HepG2 (cell line): ENCODE data around the gene SGPP1. TPM values are rescaled to one million over a fixed set of nuclear protein-coding genes. Genes with fewer than 3 reads are reported as not detected.
A peak's percentile ranks its signal among the peaks of the same experiment; 100 is the strongest.

Source experiments
- ARHGAP35 ChIP-seq: sonication (generic); formaldehyde crosslinking; IDR thresholded peaks from 2 replicates; pipeline ENCODE4 v1.9.0; 2022; ENCODE audit warnings: mild to moderate bottlenecking, inconsistent platforms, moderate library complexity, missing genetic modification reagents, borderline replicate concordance
- ASH2L ChIP-seq: fragments of 300-600, 200-600 bp; sonication (generic); IDR thresholded peaks from 2 replicates; pipeline ENCODE4 v1.7.0; 2017; ENCODE audit warnings: low read depth, mild to moderate bottlenecking, moderate library complexity, mixed read lengths, low read length; ENCODE audit not compliant: insufficient read length
- ATF1 ChIP-seq: IDR thresholded peaks from 2 replicates; pipeline ENCODE4 v1.6.1; 2016; ENCODE audit warnings: mild to moderate bottlenecking, control low read depth
- ELF1 ChIP-seq: sonication (generic); formaldehyde crosslinking; IDR thresholded peaks from 2 replicates; pipeline ENCODE4 v1.4.0; 2020; ENCODE audit warnings: missing genetic modification reagents
- FOXK2 ChIP-seq: fragments of 450-650 bp; IDR thresholded peaks from 2 replicates; pipeline ENCODE4 v1.6.1; 2016
- GABPB1 ChIP-seq: IDR thresholded peaks from 2 replicates; pipeline ENCODE4 v1.6.1; 2016; ENCODE audit warnings: mild to moderate bottlenecking, missing genetic modification reagents, moderate library complexity, missing compliant biosample characterization
- GATAD1 ChIP-seq: IDR thresholded peaks from 2 replicates; pipeline ENCODE4 v1.6.1; 2016; ENCODE audit warnings: missing genetic modification reagents, missing compliant biosample characterization
- GPN1 ChIP-seq: sonication (generic); formaldehyde crosslinking; IDR thresholded peaks from 2 replicates; pipeline ENCODE4 v1.5.1; 2020; ENCODE audit warnings: missing genetic modification reagents, borderline replicate concordance
- KDM4B ChIP-seq: sonication (generic); formaldehyde crosslinking; IDR thresholded peaks from 2 replicates; pipeline ENCODE4 v1.4.0; 2020; ENCODE audit warnings: missing genetic modification reagents
- MIXL1 ChIP-seq: IDR thresholded peaks from 2 replicates; pipeline ENCODE4 v1.6.1; 2016
- NFKBIZ ChIP-seq: IDR thresholded peaks from 2 replicates; pipeline ENCODE4 v1.6.1; 2018; ENCODE audit warnings: missing genetic modification reagents, missing compliant biosample characterization
- NFYB ChIP-seq: sonication (generic); formaldehyde crosslinking; IDR thresholded peaks from 2 replicates; pipeline ENCODE4 v1.4.0; 2020; ENCODE audit warnings: missing genetic modification reagents
- NFYC ChIP-seq: IDR thresholded peaks from 2 replicates; pipeline ENCODE4 v1.6.1; 2016; ENCODE audit warnings: missing genetic modification reagents, missing compliant biosample characterization
- PRPF4 ChIP-seq: fragments of 200-400 bp; formaldehyde crosslinking; IDR thresholded peaks from 2 replicates; pipeline ENCODE4 v1.6.1; 2016; ENCODE audit warnings: low read length, low read depth; ENCODE audit not compliant: poor library complexity, severe bottlenecking
- SP2 ChIP-seq: sonication (generic); formaldehyde crosslinking; IDR thresholded peaks from 2 replicates; pipeline ENCODE4 v1.5.1; 2020; ENCODE audit warnings: mild to moderate bottlenecking, missing genetic modification reagents
- SP5 ChIP-seq: IDR thresholded peaks from 2 replicates; pipeline ENCODE4 v1.6.1; 2016; ENCODE audit warnings: low read depth, borderline replicate concordance
- THAP11 ChIP-seq: IDR thresholded peaks from 2 replicates; pipeline ENCODE4 v1.6.1; 2016; ENCODE audit warnings: missing biosample characterization, missing genetic modification reagents
- TRIM24 ChIP-seq: sonication (generic); formaldehyde crosslinking; IDR thresholded peaks from 2 replicates; pipeline ENCODE4 v1.8.0; 2022; ENCODE audit warnings: mild to moderate bottlenecking, missing genetic modification reagents
- ZC3H13 ChIP-seq: sonication (generic); formaldehyde crosslinking; IDR thresholded peaks from 2 replicates; pipeline ENCODE4 v1.8.1; 2023; ENCODE audit warnings: mild to moderate bottlenecking, missing genetic modification reagents, moderate library complexity
- ZFP91 ChIP-seq: sonication (generic); formaldehyde crosslinking; IDR thresholded peaks from 2 replicates; pipeline ENCODE4 v1.9.0; 2022; ENCODE audit warnings: missing genetic modification reagents, mild to moderate bottlenecking, borderline replicate concordance
- ZNF143 ChIP-seq: sonication (generic); formaldehyde crosslinking; IDR thresholded peaks from 2 replicates; pipeline ENCODE4 v1.4.0; 2020; ENCODE audit warnings: missing genetic modification reagents
- ZNF256 ChIP-seq: sonication (generic); formaldehyde crosslinking; conservative IDR thresholded peaks from 2 replicates; pipeline ENCODE4 v1.4.0; 2020; ENCODE audit warnings: missing genetic modification reagents
- ZNF34 ChIP-seq: sonication (generic); formaldehyde crosslinking; IDR thresholded peaks from 2 replicates; pipeline ENCODE4 v1.4.0; 2020; ENCODE audit warnings: mild to moderate bottlenecking, missing genetic modification reagents, borderline replicate concordance
- ZNF496 ChIP-seq: sonication (generic); formaldehyde crosslinking; IDR thresholded peaks from 2 replicates; pipeline ENCODE4 v1.8.1; 2023; ENCODE audit warnings: mild to moderate bottlenecking, moderate library complexity, missing genetic modification reagents; ENCODE audit not compliant: insufficient replicate concordance
- ZNF512B ChIP-seq: sonication (generic); formaldehyde crosslinking; IDR thresholded peaks from 2 replicates; pipeline ENCODE4 v1.5.1; 2020; ENCODE audit warnings: missing genetic modification reagents, mild to moderate bottlenecking, borderline replicate concordance
- polyA plus RNA-seq, 8 experiments: library from polyadenylated mRNA; depleted of rRNA in 3 of 8; stranded (reverse) in 7 of 8; unstranded in 1 of 8; fragments of >200 nt; fragmentation: Illumina TruSeq in 4 of 8; extraction: Trizol in 4 of 8; gene quantifications; 2 replicates each; pipeline versions ENCODE4 v1.2.1 to v1.2.3, GENCODE V29; 2011 to 2016; ENCODE audit warnings: low read depth in 4 of 8, missing spikeins in 1 of 8, mixed read lengths in 1 of 8; ENCODE audit not compliant: insufficient read depth in 1 of 8
- total RNA-seq, 5 experiments: library from RNA; depleted of rRNA; stranded (reverse); fragments of >200 nt; fragmentation: Illumina TruSeq; extraction: Trizol; gene quantifications; 2 replicates each; pipeline ENCODE4 v1.2.3, GENCODE V29; 2016; ENCODE audit warnings: low read depth in 1 of 5
- TF ChIP-seq, protein P1 (sequence below): sonication (generic); formaldehyde crosslinking; IDR thresholded peaks from 2 replicates; pipeline ENCODE4 v1.8.1; 2023; ENCODE audit warnings: mild to moderate bottlenecking, inconsistent platforms, moderate library complexity, missing genetic modification reagents, borderline replicate concordance
- TF ChIP-seq, protein P2 (sequence below): conservative IDR thresholded peaks from 2 replicates; pipeline ENCODE4 v1.6.1; 2018; ENCODE audit warnings: missing genetic modification reagents

The SGPP1 gene
- total and polyA plus RNA-seq, 2 of the 13 experiments (the other 11 are each of a cell fraction or from before 2014, with no cell fraction given): 6.4 to 6.8 TPM

DNA sequence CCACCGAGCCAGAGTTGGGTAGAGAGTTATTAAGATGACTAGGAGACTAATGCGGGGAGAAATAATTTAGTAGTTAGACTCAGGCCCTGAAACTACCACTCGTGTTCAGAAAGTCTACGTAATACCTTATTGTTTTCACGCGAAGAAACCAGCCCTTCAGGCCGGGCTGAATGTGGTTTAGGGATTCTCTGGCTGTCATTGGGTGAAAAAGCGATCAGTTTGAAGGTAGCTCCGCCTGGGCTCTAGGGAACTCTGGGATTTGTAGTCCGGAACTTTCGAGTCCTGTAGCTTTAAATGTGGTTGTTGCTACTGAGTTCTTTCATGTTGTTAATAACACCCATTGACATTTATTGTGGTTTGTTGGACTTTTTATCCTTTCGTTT is 85.6 kb downstream of the SGPP1 start (continued):
- TF ChIP-seq ZNF496 (CRISPR knock-in tag) (no peak), GABPB1 (CRISPR knock-in tag) (0 out of 2 replicates have a peak, but pooled peaks have one; percentile 55), ZNF256 (no peak), SP5 (CRISPR knock-in tag) (no peak), NFYB (peak; percentile 55), THAP11 (CRISPR knock-in tag) (peak; percentile 97), MIXL1 (CRISPR knock-in tag) (no peak), NFYC (CRISPR knock-in tag) (peak; percentile 73), ZFP91 (peak; percentile 35; the same call in 1 of the 2 replicates), ARHGAP35 (no peak), SP2 (CRISPR knock-in tag) (peak; percentile 80), ZNF143 (CRISPR knock-in tag) (peak; percentile 91), ASH2L (peak; percentile 19), PRPF4 (no peak), KDM4B (CRISPR knock-in tag) (no peak), GPN1 (CRISPR knock-in tag) (no peak), GATAD1 (CRISPR knock-in tag) (peak; percentile 74), TRIM24 (CRISPR knock-in tag) (no peak), ATF1 (CRISPR knock-in tag) (peak; percentile 75), FOXK2 (no peak), ZC3H13 (CRISPR knock-in tag) (no peak), ZNF512B (CRISPR knock-in tag) (no peak), ZNF34 (0 out of 2 replicates have a peak, but pooled peaks have one; percentile 22), NFKBIZ (CRISPR knock-in tag) (no peak), ELF1 (CRISPR knock-in tag) (peak; percentile 90)
- TF ChIP-seq, protein P1, sequence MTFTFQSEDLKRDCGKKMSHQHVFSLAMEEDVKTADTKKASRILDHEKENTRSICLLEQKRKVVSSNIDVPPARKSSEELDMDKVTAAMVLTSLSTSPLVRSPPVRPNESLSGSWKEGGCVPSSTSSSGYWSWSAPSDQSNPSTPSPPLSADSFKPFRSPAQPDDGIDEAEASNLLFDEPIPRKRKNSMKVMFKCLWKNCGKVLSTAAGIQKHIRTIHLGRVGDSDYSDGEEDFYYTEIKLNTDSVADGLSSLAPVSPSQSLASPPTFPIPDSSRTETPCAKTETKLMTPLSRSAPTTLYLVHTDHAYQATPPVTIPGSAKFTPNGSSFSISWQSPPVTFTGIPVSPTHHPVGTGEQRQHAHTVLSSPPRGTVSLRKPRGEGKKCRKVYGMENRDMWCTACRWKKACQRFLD (CRISPR knock-in tag): no peak
- TF ChIP-seq, protein P2, sequence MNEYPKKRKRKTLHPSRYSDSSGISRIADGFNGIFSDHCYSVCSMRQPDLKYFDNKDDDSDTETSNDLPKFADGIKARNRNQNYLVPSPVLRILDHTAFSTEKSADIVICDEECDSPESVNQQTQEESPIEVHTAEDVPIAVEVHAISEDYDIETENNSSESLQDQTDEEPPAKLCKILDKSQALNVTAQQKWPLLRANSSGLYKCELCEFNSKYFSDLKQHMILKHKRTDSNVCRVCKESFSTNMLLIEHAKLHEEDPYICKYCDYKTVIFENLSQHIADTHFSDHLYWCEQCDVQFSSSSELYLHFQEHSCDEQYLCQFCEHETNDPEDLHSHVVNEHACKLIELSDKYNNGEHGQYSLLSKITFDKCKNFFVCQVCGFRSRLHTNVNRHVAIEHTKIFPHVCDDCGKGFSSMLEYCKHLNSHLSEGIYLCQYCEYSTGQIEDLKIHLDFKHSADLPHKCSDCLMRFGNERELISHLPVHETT (CRISPR knock-in tag): no peak
